Measurements from ENCODE around the gene PLAAT3.
"Not testable (repeated sequence)": the region's sequence is repeated elsewhere in the genome, so short reads cannot be mapped to it uniquely, and the experiment has no call there.

DNA sequence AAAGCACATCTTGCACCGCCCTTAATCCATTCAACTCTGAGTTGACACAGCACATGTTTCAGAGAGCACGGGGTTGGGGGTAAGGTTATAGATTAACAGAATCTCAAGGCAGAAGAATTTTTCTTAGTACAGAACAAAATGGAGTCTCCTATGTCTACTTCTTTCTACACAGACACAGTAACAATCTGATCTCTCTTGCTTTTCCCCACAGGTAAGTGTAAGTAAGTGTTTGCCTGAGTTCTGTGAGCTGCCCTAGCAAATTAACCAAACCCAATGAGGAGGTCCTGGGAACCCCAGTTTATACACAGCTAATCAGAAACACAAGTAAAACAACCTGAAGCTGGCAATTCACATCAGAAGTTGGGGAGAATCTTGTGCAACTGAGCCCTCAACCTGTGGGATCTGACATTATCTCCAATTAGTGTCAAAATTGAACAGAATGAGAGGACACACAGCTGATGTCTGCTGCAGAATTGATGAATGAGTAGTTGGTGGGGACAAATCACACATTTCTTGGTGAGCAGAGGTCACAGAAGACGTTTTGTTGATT, 85.4 kb downstream of the PLAAT3 start:
- TF ChIP-seq, protein P1, sequence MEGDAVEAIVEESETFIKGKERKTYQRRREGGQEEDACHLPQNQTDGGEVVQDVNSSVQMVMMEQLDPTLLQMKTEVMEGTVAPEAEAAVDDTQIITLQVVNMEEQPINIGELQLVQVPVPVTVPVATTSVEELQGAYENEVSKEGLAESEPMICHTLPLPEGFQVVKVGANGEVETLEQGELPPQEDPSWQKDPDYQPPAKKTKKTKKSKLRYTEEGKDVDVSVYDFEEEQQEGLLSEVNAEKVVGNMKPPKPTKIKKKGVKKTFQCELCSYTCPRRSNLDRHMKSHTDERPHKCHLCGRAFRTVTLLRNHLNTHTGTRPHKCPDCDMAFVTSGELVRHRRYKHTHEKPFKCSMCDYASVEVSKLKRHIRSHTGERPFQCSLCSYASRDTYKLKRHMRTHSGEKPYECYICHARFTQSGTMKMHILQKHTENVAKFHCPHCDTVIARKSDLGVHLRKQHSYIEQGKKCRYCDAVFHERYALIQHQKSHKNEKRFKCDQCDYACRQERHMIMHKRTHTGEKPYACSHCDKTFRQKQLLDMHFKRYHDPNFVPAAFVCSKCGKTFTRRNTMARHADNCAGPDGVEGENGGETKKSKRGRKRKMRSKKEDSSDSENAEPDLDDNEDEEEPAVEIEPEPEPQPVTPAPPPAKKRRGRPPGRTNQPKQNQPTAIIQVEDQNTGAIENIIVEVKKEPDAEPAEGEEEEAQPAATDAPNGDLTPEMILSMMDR (IDR thresholded peaks at IDR 0.05) = not testable (repeated sequence)
- not testable (repeated sequence) for TF ChIP-seq POLR2A (IDR thresholded peaks at IDR 0.05)

All from heart left ventricle (tissue), 13 donors.